NCI-H1436 (cell line): ENCODE results near the gene DAB2IP.

ENCODE experiments used
- DNase-seq: peaks from one replicate; lab custom pipeline; 2025; lab: John Stamatoyannopoulos, UW

The DAB2IP gene

GRCh38 chr9:121685146-121685794 lies 33.8 kb downstream of the DAB2IP start:
- DNase-seq: no peak

GRCh38 chr9:121685795-121686377 lies 34.5 kb downstream of the DAB2IP start:
- DNase-seq: no peak

- DNase-seq: peak; percentile 61
Observed at GRCh38 chr9:121686930-121687541, 35.6 kb downstream of the DAB2IP start.

GRCh38 chr9:121688146-121688680 lies 36.8 kb downstream of the DAB2IP start:
- no peak for DNase-seq

GRCh38 chr9:121688681-121689080 lies 37.2 kb downstream of the DAB2IP start:
- DNase-seq: no peak

- DNase-seq: no peak
Observed at GRCh38 chr9:121689461-121690157, 38.2 kb downstream of the DAB2IP start.

GRCh38 chr9:121690316-121690715 lies 38.9 kb downstream of the DAB2IP start:
- no peak for DNase-seq

- DNase-seq: no peak
Observed at GRCh38 chr9:121690766-121691165, 39.3 kb downstream of the DAB2IP start.

GRCh38 chr9:121691890-121692289 lies 40.5 kb downstream of the DAB2IP start:
- no peak for DNase-seq

GRCh38 chr9:121692606-121693387 lies 41.4 kb downstream of the DAB2IP start:
- DNase-seq: no peak

- no peak for DNase-seq
Observed at GRCh38 chr9:121693388-121693670, 41.9 kb downstream of the DAB2IP start.

GRCh38 chr9:121694001-121694400 lies 42.6 kb downstream of the DAB2IP start:
- DNase-seq: no peak

- DNase-seq: no peak
Observed at GRCh38 chr9:121694600-121694999, 43.2 kb downstream of the DAB2IP start.

GRCh38 chr9:121696930-121697329 lies 45.5 kb downstream of the DAB2IP start:
- no peak for DNase-seq

- peak; percentile 52 for DNase-seq
Observed at GRCh38 chr9:121698627-121699570, 47.5 kb downstream of the DAB2IP start.

- no peak for DNase-seq
Observed at GRCh38 chr9:121699571-121700164, 48.2 kb downstream of the DAB2IP start.

- peak; percentile 22 for DNase-seq
Observed at GRCh38 chr9:121700165-121700831, 48.9 kb downstream of the DAB2IP start.

GRCh38 chr9:121700832-121701419 lies 49.5 kb downstream of the DAB2IP start:
- no peak for DNase-seq

- no peak for DNase-seq
Observed at GRCh38 chr9:121701736-121702261, 50.4 kb downstream of the DAB2IP start.
